Testis (tissue), 3 donors: ENCODE data around the gene RENBP. TPM values are rescaled to one million over a fixed set of nuclear protein-coding genes. Genes with fewer than 3 reads are reported as not detected.

Experiments used
- DNase-seq: peaks from one replicate; pipeline ENCODE4 v3.0.0-alpha.2; 2019
- H3K27ac ChIP-seq, 2 donors: fragments of 200-600 bp; sonication (generic); one replicate each; pipeline ENCODE4 v1.5.1; 2019
- H3K27me3 ChIP-seq: fragments of 200-600 bp; sonication (generic); one replicate; pipeline ENCODE4 v1.5.1; 2019
- H3K36me3 ChIP-seq: fragments of 200-600 bp; sonication (generic); one replicate; pipeline ENCODE4 v1.5.1; 2017; ENCODE audit warnings: low read depth; ENCODE audit errors: missing control alignments
- H3K4me1 ChIP-seq: fragments of 200-600 bp; sonication (generic); one replicate; pipeline ENCODE4 v1.5.1; 2019
- H3K4me3 ChIP-seq, 2 donors: fragments of 200-600 bp; sonication (generic); one replicate each; pipeline ENCODE4 v1.5.1; 2017 to 2019
- H3K9me3 ChIP-seq: fragments of 200-600 bp; sonication (generic); one replicate; pipeline ENCODE4 v1.5.1; 2017
- CTCF ChIP-seq, 3 experiments: fragments of 450-650 bp in 2 of 3; fragments of 200-600 bp in 1 of 3; sonication (generic) in 1 of 3; IDR thresholded peaks; one replicate each; pipeline ENCODE4 v1.5.1; 2016 to 2019; ENCODE audit warnings: antibody characterized with exemption in 3 of 3, mild to moderate bottlenecking in 2 of 3, moderate library complexity in 1 of 3
- POLR2A ChIP-seq: fragments of 450-650 bp; IDR thresholded peaks from one replicate; pipeline ENCODE4 v1.6.1; 2017; ENCODE audit warnings: antibody characterized with exemption, mild to moderate bottlenecking, moderate library complexity
- WGBS, 2 donors: methylation state at CpG; one replicate each; pipeline ENCODE4 v1.1.5; 2018; 5-methylcytosine and 5-hydroxymethylcytosine counted together
- intact Hi-C: fragments of 100-400 bp; cut with DNase I; formaldehyde crosslinking; loops from one replicate; pipeline ENCODE4 v1.15.1; 2023; ENCODE audit warnings: low total_unique reads
- polyA plus RNA-seq: library from polyadenylated mRNA; stranded (reverse); fragments of 350-450 nt; fragmentation: Illumina TruSeq; extraction: RNeasy Lipid Tissue Mini Kit (QIAGEN cat#74804); gene quantifications from one replicate; pipeline ENCODE4 v1.2.3, GENCODE V29; 2014; ENCODE audit warnings: low read depth, low replicate concordance; ENCODE audit not compliant: insufficient read depth
- total RNA-seq, 2 donors: library from RNA; depleted of rRNA; stranded (reverse); fragments of >200 nt; gene quantifications; one replicate each; pipeline ENCODE4 v1.2.3, GENCODE V29; 2016

The RENBP gene
- total and polyA plus RNA-seq, 3 donors from 2014 or later: 2.8 to 4.8 (median 3.4) TPM

- WGBS, 2 donors: 98 to 100% methylated on average over 3 of the region's 3 CpGs
- H3K4me1 ChIP-seq: no peaks in the 10 kb centered on the region
Measured at GRCh38 chrX:153991013-153991580, 46.7 kb upstream of the RENBP start.

GRCh38 chrX:153989973-153990655 is 45.7 kb upstream of the RENBP start:
- no peak for DNase-seq
- 92 to 93% methylated on average over 4 to 14 of the region's 14 CpGs for WGBS, 2 donors
- Histone ChIP-seq H3K27ac (no peak overlapping the region), H3K4me1 (peaks cover 3% of the 10 kb centered on the region), H3K9me3 (no peaks in the 10 kb centered on the region), H3K27me3 (no peaks in the 10 kb centered on the region), H3K4me3 (no peak overlapping the region), H3K36me3 (no peaks in the 10 kb centered on the region)
- intact Hi-C loops: no loop called here
- no peak for TF ChIP-seq POLR2A
- no peak for TF ChIP-seq CTCF (IDR thresholded peaks at IDR 0.05)

More at GRCh38 chrX:153991013-153991580, 46.7 kb upstream of the RENBP start:
- H3K36me3 ChIP-seq: no peaks in the 10 kb centered on the region
- H3K27me3 ChIP-seq: no peaks in the 10 kb centered on the region
- no peak overlapping the region for H3K4me3 ChIP-seq
- H3K27ac ChIP-seq: no peak overlapping the region
- TF ChIP-seq CTCF (IDR thresholded peaks at IDR 0.05): no peak
- no peak for TF ChIP-seq POLR2A
- H3K9me3 ChIP-seq: no peaks in the 10 kb centered on the region
- intact Hi-C loops: no loop called here
- DNase-seq: no peak

GRCh38 chrX:153988493-153988892 is 44.0 kb upstream of the RENBP start:
- 74 to 88% methylated on average over 9 to 10 of the region's 12 CpGs for WGBS, 2 donors
- intact Hi-C loops: no loop called here
- no peaks in the 10 kb centered on the region for H3K9me3 ChIP-seq
- H3K4me1 ChIP-seq: peaks cover 8% of the 10 kb centered on the region
- TF ChIP-seq CTCF (IDR thresholded peaks at IDR 0.05) (no peak), POLR2A (no peak)
- H3K27ac ChIP-seq: no peak overlapping the region
- no peak overlapping the region for H3K4me3 ChIP-seq
- H3K27me3 ChIP-seq: no peaks in the 10 kb centered on the region
- H3K36me3 ChIP-seq: no peaks in the 10 kb centered on the region
- DNase-seq: no peak

- intact Hi-C loops: no loop called here
- no peaks in the 10 kb centered on the region for H3K9me3 ChIP-seq
- 62 to 82% methylated on average over 8 to 18 of the region's 20 CpGs for WGBS, 2 donors
- DNase-seq: no peak
- no peaks in the 10 kb centered on the region for H3K27me3 ChIP-seq
- peaks cover 8% of the 10 kb centered on the region for H3K4me1 ChIP-seq
- H3K4me3 ChIP-seq: no peak overlapping the region
- no peaks in the 10 kb centered on the region for H3K36me3 ChIP-seq
- TF ChIP-seq CTCF (IDR thresholded peaks at IDR 0.05): no peak
- TF ChIP-seq POLR2A: no peak
- peak overlapping the region in 1 of 2 donors; percentile 79 for H3K27ac ChIP-seq
Measured at GRCh38 chrX:153984351-153985178, 40.1 kb upstream of the RENBP start.
